Measurements from ENCODE around the gene KCNK10. TPM values are rescaled to one million over a fixed set of nuclear protein-coding genes. Genes with fewer than 3 reads are reported as not detected.

Gene KCNK10
- total RNA-seq, 1 donor from 2014 or later: not detected

DNA sequence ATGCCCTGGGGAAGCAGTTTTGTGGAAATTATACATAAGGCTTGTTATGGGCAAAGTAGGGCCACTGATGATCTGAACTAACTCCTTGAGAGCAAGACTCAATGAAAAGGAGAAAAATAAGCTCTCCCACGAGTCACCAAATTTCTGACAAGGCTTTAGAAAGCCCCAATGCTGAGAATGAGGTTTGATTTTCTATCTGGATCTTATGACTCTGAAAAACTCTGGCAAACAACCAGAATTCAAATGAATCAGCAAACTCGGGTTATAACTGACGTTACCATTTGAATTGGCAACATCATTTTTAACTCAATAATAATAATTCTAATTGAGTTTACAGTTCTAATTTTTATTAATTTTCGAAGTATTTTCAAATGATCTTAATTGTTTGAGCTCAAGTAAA is 79.1 kb downstream of the KCNK10 start:
- ATAC-seq (no peak), DNase-seq (no peak)
- intact Hi-C loops (cut with micrococcal nuclease): no loop called here

- ATAC-seq (no peak), DNase-seq (no peak)
- intact Hi-C loops (cut with micrococcal nuclease): no loop called here
Measured at GRCh38 chr14:88242446-88242845, 80.6 kb downstream of the KCNK10 start.

DNA sequence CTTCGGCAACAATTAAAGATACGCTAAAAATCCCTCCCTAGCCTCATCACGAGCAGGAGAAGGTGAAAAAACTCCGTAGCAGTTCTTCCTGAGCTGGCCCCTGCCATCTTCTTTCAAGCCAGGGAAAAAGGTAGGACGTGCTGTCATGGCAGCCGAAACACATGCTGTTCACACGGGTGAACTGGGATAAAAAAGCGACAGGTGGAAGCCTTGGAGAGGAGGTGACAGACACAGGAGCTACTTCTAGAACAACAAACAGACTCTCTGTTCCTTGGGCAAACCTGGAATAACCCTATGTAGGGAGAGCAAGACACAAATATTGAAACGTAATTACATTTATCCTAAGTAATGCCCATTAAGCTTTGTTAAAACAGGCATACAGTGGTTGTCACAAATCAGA is 81.3 kb downstream of the KCNK10 start:
- intact Hi-C loops (cut with micrococcal nuclease): no loop called here
- DNase-seq (no peak), ATAC-seq (no peak)

DNA sequence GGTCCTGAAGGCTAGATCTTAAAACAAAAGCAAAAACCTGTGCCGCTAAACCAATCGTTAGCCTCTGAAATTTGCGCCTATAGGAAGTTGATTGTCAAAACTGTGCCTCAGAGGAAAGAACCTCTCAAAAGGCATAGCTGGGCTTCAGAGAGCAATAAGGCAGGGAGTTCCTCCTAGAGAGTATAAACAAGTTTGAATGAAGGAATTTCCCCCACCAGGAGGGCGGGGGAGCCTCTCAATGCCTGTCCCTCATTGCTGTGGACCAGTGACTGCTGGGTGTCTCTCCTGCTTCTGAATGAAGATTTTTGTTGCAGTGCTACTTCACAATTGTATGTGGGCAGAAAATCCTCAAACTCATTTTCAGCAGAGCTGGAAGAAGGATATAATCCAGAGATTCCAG is 88.6 kb downstream of the KCNK10 start:
- intact Hi-C loops (cut with micrococcal nuclease): no loop called here
- no peak for ATAC-seq
- no peak for DNase-seq

DNA sequence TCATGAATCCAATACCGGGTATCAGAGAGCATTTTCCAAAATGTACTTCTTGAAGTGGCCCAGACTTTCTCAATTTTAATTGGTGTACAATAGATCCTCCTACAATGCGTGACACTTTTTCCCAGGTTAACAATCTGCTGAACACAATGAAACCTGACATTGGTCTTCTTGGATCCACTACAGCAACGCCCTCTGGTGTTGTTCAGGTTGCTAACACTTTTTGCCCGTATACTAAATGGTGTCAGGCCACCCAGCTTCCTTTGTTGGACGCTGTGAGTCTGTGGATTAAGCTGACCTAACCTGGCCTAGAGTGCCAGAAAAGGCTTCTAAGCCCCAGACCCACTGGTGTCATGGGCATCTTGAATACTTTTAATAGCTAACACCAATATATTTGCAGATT is 89.2 kb downstream of the KCNK10 start:
- no peak for DNase-seq
- intact Hi-C loops (cut with micrococcal nuclease): no loop called here
- no peak for ATAC-seq

DNA sequence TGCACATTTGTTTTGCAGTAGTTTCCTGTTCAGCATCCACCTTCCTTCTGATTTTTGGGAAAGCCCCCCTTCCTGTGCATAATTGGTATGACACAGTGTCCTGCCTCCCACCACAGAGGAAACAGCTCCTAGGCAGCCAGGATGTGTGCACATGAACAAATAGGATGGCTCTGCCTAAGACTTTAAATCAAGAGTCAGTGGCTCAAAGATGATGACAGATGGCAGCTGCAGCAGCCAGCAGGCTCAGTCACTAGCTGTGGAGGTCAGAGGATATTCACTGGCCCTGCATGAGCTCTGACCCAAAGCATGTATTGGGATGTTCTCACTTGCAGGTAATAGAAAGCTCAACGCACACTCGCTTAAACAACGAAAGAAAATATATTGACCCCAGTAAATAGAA is 90.3 kb downstream of the KCNK10 start:
- no peak for ATAC-seq
- intact Hi-C loops (cut with micrococcal nuclease): no loop called here
- no peak for DNase-seq

GRCh38 chr14:88231603-88232002 is 91.5 kb downstream of the KCNK10 start:
- ATAC-seq (no peak), DNase-seq (no peak)
- intact Hi-C loops (cut with micrococcal nuclease): no loop called here

DNA sequence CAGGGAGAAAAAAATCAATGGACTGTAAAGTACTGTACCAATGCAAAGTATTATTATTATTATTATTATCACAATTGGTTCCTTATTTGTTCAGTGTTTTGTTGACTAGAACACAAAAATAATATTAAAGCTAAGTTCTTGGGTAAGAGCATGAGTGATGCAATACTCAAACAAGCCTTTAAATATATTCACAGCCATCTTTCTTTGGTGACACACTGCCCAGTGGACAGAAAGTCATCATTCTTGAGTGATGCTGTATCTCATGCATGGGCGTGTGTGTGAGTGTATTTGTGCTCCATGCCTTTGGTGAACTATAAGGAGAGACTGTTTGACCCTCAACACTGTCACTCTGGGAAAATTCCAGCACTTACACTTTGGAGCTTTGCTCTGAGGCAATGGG is 93.6 kb downstream of the KCNK10 start:
- ATAC-seq: no peak
- intact Hi-C loops (cut with micrococcal nuclease): no loop called here
- DNase-seq: no peak

DNA sequence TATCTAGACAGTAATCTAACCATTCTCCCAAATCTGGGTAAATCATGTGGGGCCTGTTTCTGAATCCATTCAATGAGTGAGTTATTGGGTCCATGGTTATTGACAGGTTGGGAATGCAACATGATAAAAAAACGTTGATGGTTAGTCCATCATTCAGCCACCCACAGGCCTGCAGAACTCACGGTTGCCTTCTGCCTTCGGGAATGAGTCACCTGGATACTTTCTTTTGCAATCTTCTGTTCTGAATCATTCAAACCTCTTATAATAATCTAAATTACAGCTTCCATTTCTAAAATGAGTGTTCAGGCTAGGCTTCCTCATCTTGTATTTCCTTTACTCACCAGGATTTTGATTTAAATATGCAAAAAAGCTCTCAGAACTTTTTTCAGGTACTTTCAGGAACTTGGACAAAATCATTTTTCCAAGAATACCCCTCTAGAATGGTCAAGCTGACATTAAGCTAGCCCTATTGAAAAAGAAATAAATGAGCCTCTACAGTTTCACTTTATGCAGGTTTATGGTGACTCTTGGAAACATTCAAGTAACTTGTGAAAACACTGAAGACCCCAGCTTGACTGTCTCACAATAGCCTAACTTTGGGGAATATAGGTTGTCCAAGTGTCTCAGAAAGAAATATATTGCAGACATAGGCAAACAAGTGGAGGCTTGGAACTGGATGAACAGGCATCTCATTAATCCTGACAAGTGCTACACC is 94.4 kb downstream of the KCNK10 start:
- ATAC-seq: no peak
- DNase-seq: no peak
- intact Hi-C loops (cut with micrococcal nuclease): no loop called here

GRCh38 chr14:88227693-88228092 is 95.4 kb downstream of the KCNK10 start:
- intact Hi-C loops (cut with micrococcal nuclease): no loop called here
- DNase-seq (no peak), ATAC-seq (no peak)

GRCh38 chr14:88225721-88226120 is 97.3 kb downstream of the KCNK10 start:
- no peak for DNase-seq
- no peak for ATAC-seq
- intact Hi-C loops (cut with micrococcal nuclease): no loop called here

DNA sequence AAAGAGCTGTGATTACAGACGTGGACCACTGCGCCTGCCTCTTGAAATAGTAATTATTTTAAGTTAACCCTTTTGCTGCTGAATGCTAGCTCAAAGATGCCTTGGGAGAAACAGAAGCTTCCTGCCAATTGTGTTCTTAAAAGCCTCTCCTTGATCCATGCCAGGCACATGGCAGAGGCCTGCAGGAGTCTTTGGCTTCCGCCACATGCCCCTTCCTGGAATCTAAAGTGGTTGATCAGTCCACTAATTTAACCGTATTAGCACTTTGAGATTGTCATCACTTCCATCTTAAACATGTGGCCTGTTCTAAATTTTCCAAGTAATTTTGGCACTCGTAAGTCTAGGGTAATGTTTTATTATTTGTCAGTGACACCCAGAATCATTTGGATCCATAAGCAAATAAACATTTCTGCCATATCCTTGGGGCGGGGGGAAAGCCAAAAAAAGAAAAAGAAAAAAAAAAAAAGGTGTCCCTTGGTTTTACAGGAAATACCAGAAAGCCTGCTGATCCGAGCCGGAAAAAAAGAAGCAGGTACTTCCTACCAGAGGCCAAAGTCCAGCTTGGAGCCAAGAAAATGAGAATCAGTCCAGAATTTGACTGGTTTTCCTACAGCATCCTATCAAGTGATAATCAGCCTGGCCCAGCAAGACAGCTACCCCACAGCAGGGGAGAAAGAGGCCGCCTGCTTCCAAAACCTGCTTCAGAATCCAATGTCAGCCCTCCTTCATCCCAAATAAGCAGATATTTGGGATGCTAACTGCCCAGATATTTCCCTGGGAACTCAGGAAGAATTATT is 104.8 kb downstream of the KCNK10 start:
- DNase-seq: no peak
- intact Hi-C loops (cut with micrococcal nuclease): no loop called here
- no peak for ATAC-seq

DNA sequence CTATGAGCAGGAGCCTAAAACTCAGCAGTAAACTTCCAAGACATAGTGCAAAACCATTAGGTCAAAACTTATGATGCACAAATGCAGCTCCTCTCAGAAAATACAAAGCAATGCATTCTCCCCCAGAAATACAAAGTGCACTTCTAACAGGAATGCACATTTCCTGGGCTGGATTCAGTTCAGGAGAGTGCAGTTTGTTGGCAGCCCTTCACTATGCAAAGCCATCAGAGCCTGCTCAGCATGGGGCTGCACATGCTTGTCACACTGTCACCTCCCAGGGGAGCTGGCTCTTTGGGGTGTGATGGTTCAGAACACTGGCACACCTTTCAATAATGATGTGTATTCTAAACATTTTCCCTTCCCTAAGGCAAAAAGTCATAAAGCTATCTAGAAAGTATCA is 110.4 kb downstream of the KCNK10 start:
- DNase-seq (no peak), ATAC-seq (no peak)
- intact Hi-C loops (cut with micrococcal nuclease): no loop called here

DNA sequence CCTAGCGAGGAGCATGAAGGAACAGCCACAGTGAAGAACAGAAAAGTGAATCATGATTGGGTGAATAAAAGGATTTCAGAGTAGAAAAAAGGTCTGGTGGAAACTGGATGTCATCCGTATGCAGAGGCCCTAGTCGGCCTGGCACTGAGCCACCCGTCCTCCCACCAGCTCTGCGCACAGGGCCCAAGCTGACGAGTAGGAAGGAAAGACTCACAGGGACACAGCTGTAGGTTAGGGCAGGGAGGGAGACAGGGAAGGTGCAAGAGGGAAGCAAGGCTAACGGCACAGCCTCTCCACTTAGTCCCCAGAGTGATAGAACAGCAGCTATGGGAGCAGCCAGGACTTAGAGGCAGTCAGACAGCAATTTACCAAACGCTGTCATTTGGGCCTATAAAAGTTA is 112.6 kb downstream of the KCNK10 start:
- ATAC-seq (peak; percentile 25), DNase-seq (peak; percentile 41)

GRCh38 chr14:88209273-88209672 is 113.8 kb downstream of the KCNK10 start:
- DNase-seq (no peak), ATAC-seq (no peak)
- intact Hi-C loops (cut with micrococcal nuclease): no loop called here

More for the DNA sequence above, 112.6 kb downstream of the KCNK10 start:
- intact Hi-C loops (cut with micrococcal nuclease): no loop called here

DNA sequence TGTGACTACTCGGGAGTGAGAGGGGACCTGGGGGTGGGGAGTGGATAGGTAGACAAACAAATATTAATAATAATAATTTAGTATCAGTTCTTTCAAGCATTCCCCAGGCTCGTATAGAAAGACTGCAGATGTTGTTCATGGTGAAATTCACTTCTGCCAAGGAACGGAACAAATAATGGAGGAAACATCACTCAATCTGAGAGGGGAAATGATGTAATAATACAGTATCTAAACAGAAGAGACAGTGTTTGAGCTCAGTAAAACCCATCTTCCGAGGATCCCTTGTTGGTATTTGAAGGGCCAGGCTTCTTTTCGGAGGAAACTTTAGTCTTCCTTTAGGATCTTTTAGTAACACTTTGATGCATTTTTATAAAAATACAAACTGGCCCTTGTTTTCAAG is 114.2 kb downstream of the KCNK10 start:
- ATAC-seq: no peak
- intact Hi-C loops (cut with micrococcal nuclease): no loop called here
- DNase-seq: no peak

DNA sequence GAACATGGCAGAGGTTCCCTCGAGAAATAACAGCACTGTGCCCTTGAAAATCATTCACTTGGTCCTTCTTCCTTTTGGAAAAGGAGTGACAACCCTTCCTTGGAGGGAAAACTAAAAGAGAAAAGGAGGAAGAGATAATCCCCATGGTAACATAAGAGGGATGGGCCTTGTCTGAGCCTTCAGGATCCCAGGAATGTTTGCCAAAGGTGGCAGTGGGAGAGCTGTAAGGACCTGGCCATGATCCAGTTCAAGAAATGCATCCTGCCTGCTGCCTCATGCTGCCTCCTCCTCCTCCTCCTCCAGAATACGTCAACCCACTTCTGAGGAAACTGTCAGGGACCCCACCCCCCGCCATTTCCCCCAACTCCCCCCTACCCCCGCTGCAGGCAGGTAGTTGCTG is 118.8 kb downstream of the KCNK10 start:
- DNase-seq (no peak), ATAC-seq (no peak)
- intact Hi-C loops (cut with micrococcal nuclease): no loop called here

DNA sequence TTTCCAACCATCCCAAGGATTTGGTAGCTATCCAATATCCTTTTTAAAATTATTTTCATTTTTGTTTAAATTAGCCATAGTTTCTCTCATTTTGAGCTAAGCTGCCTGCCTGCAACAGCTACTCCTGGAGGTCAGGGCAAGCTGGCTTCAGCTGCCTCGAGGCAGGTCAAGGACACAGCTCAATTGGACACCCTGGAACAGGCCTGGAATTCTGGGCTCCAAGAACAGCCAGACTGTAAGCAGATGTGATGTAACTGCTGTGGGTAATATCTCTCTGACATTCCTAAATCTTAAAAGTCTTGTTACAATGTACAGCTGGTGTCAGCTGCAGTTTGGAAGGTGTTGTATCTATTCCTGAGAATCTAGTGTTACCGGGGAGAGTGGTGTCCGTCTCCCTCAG is 119.8 kb downstream of the KCNK10 start:
- no peak for DNase-seq
- intact Hi-C loops (cut with micrococcal nuclease): no loop called here
- ATAC-seq: peak; percentile 41

DNA sequence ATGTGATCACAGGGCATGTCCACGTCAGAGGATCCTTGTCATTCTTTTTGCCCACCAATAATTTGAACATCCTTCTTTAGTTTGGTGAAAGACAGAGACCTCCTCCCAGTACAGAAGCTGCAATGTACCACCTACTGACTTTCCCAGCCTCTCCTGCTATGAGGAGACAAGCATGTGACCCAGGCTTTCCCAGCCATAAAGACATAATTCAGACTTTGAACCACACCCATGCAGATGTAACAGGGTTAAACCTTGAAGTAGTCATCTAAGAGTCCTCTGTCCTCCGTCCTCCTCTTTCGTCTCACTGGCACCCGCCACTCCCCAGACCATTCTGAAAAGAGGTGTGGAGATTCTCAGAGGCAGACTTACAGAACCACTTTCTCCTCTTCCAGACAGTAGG is 120.8 kb downstream of the KCNK10 start:
- DNase-seq: no peak
- intact Hi-C loops (cut with micrococcal nuclease): no loop called here
- ATAC-seq: no peak

DNA sequence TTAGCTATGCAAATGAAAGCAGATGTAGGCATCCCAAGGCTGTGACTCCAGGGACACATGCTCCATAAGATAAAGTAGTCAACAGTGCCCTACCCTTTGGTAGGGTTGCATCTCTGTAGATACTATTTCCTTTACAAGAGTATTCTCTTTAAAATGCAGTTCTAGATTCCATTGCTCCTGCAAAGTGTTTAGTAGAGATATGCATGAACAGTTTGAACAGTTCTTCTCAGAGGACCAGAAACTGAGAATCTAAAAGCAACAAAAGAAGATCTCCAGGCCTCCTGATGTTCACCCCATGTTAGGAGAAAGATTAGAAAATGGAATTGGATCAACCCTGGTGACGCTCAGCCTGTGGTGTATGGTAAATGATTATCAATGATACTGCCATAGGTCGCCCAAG is 121.2 kb downstream of the KCNK10 start:
- intact Hi-C loops (cut with micrococcal nuclease): no loop called here

DNA sequence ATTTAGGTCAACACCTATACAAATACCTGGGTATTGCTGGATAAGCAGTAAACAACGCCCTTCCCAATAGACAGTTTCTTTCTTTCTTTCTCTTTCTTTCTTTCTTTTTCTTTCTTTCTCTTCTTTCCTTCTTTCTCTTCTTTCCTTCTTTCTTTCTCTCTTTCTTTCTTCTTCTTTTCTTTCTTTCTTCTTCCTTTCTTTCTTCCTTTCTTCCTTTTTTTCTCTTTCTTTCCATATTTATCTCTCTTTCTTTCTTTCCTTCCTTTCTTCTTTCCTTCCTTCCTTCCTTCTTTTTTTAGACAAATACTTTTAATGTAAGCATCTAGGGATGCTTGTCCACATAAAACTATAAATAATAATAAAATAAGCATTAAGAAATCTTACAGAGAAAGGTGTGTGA is 123.2 kb downstream of the KCNK10 start:
- intact Hi-C loops (cut with micrococcal nuclease): no loop called here

More for the DNA sequence above, 121.2 kb downstream of the KCNK10 start:
- DNase-seq (no peak), ATAC-seq (no peak)

More for the DNA sequence above, 123.2 kb downstream of the KCNK10 start:
- DNase-seq (no peak), ATAC-seq (no peak)
